GM21576 (cell line): Measurements from ENCODE around the gene RBBP8NL.

Experiments used
- ATAC-seq: cut with Tn5 transposase; IDR thresholded peaks from one replicate; pipeline ENCODE4 v1.9.1; 2021; ENCODE audit warnings: mild to moderate bottlenecking, moderate library complexity; ENCODE audit not compliant: unreplicated experiment

The RBBP8NL gene

DNA sequence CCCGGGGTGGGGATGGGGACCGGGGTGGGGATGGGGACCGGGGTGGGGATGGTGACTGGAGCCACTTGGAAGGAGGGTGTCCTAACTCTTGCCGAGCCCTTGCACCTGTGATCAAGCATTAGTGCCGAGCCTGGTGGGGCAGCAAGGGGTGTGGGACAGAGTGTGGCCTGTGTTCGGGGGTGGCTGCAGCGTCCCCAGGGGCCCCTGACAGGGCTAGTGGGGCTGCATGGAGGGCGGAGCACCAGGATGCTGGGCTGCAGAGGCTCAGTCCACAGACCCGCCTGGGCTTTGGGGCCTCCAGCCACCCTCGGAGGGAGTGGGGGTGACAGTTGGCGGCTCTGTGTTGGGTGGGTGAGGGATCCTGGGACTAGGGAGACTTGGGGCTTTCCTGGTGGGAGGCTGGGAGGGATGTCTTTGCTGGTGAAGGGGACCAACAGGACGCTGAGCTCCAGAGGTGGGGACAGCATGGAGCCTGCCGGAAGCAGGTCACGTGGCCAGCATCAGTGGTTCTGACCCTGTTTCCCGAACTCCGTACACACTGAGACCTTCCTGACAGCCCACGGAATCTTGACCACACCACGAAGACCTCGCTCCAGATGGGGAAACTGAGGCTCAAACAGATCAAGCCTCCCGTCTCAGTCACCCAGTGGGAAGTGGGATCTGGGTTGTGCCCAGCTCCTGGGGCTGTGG is 4.6 kb downstream of the RBBP8NL start:
- ATAC-seq = no peak

DNA sequence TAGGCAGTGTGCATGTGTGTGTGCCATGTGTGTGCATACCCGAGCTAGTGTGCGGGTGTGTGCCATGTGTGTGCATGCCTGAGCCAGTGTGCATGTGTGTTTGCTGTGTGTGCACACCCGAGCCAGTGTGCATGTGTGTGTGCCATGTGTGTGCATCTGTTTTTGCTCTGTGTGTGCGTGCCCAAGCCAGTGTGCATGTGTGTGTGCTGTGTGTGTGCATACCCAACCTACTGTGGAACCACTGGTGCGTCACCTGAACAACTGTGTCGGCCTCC is 5.7 kb downstream of the RBBP8NL start:
- no peak for ATAC-seq

DNA sequence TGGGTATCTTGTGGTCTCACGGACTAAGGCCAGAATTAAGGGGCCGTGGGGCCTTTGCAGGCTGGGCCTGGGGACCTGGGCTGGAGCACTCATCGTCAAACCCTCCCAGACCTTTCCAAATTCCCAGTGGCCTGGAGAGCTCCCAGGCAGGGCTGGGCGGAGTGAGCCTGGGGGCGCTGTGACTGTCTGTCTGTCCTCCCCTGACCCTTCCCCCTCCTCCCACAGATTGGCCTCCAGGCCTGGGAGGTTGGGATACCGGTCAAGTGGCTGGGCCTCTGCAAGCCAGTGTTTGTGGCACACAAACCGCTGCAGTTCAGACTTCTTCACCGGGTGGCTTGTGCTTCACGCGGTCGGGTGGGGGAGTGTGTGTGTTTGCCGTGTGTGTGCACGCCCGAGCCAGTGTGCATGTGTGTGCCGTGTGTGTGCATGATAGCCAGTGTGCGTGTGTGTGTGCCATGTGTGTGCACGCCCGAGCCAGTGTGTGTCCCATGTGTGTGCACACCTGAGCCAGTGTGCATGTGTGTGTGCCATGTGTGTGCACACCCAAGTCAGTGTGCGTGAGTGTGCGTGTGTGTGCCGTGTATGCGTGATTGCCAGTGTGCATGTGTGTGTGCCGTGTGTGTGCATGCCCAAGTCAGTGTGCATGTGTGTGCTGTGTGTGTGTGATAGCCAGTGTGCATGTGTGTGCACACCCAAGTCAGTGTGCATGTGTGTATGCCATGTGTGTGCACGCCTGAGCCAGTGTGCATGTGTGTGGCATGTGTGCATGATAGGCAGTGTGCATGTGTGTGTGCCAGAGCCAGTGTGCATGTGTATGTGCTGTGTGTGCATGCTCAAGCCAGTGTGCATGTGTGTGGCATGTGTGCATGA is 6.3 kb downstream of the RBBP8NL start:
- no peak for ATAC-seq

DNA sequence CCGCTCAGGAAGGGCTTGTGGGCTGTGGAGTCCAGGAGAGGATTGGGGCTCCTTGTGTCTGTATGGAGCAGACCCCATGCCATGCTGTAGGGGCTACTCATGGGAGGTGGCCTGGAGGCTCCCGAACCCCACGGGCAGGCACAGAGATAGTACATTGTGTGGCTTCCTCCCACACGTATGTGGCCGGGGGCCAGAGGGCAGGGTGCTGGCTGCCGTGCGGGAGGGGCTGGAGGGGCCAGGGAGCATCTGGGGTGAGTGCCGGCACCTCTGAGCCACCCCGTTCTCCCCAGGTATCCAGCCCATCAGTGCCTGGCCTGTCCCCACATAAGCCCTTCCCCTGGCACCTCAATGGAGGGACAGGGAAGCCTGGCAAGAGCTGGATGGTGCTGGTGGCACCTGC is 7.6 kb downstream of the RBBP8NL start:
- no peak for ATAC-seq

DNA sequence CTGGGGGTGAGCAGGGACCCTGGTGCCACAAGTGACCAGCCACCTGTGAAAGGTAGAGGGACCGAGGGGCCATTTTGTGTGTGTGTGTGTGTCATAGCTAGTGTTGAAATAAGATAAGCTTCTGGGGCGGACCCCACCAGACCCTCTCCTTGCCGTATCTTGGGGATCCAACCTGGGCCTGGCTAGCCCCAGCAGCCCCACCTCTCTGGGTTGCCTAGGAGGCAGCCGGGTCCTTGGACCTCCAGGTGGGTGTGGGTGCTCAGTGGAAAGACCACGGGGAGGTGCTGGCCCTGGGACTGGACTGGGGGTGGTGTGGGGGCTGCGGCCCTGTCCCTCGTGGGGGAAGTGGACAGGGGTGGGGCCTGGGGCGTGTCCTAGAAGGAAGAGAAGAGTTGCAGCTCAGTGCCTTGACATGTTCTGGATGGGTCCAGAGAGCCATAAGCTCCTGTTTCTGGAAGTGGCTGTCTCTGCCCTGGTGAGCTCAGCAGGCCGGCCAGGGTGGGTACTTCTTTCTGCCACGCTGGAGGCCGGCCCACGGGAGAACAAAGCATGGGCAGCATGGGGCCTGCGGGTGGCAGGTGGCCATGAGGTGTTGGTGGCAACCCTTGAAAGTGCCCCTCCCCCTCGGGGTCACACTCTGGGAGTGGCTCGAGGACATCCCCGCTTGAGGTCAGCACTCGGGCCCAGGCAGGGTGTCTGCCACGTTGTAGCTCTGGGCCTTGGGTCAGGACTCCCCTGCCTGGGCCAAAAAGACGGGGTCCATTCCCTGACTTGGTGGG is 8.4 kb downstream of the RBBP8NL start:
- no peak for ATAC-seq

DNA sequence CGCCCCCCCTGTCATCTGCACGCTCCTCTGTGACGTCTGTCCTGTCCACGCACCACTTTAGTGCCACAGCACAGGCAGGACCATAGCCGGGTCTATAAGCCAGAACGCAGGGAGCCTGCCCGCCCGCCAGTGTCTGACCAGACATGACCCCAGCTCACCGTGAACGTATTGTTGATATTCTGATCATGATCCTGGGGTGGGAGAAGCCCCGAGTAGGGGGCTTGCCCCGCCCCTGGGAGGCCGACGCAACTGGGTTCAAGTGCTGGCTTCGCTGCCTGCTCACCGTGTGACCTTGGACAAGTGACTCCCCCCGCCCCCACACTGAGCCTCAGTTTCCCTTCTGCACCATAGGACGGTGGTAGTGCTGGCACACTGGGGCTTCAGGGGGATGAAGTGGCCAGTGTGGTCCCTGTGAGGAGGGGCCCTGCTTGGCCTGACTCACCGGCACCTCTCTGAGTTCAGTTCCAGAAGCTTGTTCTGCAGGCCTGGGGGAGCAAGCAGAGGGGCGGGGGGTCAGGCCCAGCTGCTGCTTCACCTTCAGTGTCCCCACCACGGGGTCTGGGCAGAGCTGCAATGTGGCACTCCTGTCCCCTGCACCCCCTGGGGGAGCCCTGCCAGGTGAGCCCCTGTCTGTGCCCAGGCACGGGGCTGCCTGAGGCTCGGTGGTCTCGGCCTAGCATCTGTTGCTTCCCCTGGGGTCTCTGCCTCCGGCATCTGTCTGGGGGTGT is 9.2 kb downstream of the RBBP8NL start:
- ATAC-seq = no peak

- no peak for ATAC-seq
These were observed 10.4 kb downstream of the RBBP8NL start for GRCh38 chr20:62416651-62417637.

DNA sequence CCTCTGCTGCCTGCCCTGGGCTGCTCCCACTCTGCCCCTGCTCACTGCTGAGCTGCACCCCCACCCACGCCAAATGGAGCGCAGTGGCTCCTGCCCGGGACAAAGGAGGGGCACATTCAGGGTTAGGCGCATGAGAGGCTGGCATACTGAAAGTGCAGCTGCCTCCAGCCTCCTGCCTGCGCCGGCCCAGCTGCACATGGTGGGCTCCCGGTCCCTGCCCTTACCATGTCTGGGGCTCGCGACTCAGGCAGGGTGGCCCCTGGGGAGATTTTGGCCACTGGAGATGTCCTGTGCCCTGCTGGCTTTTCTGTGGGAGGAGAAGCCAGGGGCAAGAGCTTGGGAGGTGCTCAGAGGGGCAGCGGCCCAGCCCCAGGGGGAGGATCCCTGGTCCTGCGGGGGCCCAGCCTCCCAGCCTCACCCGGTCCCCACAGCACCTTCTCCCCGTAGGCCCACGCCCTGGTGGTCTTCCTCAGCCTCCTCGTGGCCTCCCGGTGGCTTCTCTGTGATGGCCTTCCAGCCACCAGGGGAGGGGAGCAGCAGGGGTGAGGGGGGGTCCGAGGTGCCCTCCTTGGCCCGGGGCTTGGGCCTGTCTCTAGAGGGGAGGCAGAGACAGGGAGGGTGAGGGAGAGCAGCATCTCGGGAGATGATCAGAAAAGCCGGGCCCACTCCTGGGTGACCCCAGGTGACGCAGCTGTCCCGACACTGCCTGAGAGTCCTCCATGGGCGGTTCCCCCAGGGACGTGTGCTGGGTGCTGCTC is 11.8 kb downstream of the RBBP8NL start:
- no peak for ATAC-seq

DNA sequence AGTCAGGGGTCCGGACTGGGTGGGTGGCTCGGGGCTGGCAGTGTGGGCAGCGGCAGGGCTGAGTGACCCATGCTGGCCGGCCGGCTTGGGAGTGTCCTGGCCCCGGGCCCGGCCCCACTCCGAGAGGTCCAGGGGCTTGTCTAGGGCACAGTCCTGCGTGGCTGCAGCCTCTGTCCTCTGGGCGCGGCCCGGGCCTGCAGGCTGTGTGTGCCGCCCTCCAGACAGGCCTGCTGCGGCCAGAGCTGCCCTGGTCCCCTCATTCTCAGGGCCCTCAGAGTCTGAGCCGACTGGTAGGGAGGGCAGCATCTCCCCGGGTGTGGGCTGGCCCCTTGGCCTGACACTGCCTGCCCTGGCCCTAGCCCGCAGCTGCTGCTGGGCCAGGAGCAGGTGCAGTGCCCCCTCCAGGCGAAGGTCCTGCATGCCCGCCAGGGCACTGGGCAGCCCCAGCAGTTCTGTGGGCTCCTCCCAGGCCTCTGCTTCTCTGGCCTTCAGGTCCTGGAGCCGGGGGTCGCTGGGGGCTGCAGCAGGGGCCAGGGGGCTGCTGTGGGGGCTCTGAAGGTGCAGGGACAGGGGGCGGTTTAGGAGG is 13.3 kb downstream of the RBBP8NL start:
- no peak for ATAC-seq

DNA sequence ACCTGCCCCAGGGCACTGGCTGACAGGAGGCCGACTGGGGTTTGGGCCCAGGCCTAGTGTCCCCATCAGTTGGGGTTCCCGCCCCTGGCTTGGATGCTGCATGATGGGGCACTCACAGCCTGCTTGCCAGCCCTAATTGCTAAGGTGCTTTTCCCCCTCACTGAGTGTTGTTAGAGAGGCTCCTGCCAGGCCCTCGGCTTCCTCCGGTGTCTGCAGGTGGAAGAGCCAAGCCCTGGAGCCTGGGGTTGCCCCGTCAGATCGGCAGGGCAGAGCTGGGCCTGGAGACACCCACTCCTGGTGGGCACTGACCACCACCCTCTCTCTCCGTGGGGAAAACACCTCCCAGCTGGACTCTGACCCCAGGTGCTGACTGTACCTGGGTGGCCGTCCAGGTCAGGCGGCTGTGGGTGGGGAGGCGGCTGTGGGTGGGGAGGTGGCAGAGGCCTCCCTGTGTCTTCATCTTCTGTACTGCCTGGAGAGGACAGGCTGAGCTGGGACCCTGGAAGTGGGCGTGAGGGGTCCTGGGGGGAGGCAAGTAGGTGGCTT is 14.2 kb downstream of the RBBP8NL start:
- no peak for ATAC-seq

GRCh38 chr20:62412194-62413024 is 14.9 kb downstream of the RBBP8NL start:
- no peak for ATAC-seq

GRCh38 chr20:62411479-62412193 is 15.7 kb downstream of the RBBP8NL start:
- ATAC-seq = no peak

- no peak for ATAC-seq
These were observed 16.4 kb downstream of the RBBP8NL start for GRCh38 chr20:62410746-62411478.

GRCh38 chr20:62409931-62410745 is 17.2 kb downstream of the RBBP8NL start:
- ATAC-seq = no peak

- no peak for ATAC-seq
These were observed 18.1 kb downstream of the RBBP8NL start for GRCh38 chr20:62409086-62409853.
